ENCODE results near the gene FOXI2. TPM values are rescaled to one million over a fixed set of nuclear protein-coding genes. Genes with fewer than 3 reads are reported as not detected.

Gene FOXI2
- total and polyA plus RNA-seq, 5 donors: 0.06 TPM; not detected in 3

- no peak for ATAC-seq
Measured at GRCh38 chr10:127743205-127743604, 6.2 kb downstream of the FOXI2 start.

GRCh38 chr10:127744956-127745355, 8.0 kb downstream of the FOXI2 start:
- Histone ChIP-seq H3K27me3 (ENCODE audit: control insufficient read depth, insufficient read depth) (no peaks in the 10 kb centered on the region), H3K4me1 (ENCODE audit: control insufficient read depth, insufficient read depth, low read length) (no peaks in the 10 kb centered on the region), H3K27ac (ENCODE audit: low read length) (no peak overlapping the region), H3K9me3 (ENCODE audit: control insufficient read depth, low read length) (no peaks in the 10 kb centered on the region), H3K4me3 (ENCODE audit: low read length) (no peak overlapping the region)
- DNase-seq (no peak), ATAC-seq (no peak)
- intact Hi-C loops (cut with DNase I): no loop called here
- WGBS: 65% methylated on average over 9 of the region's 9 CpGs

More at GRCh38 chr10:127743205-127743604, 6.2 kb downstream of the FOXI2 start:
- no peaks in the 10 kb centered on the region for H3K27me3 ChIP-seq (ENCODE audit: control insufficient read depth, insufficient read depth)
- H3K4me1 ChIP-seq (ENCODE audit: control insufficient read depth, insufficient read depth, low read length): no peaks in the 10 kb centered on the region
- no peak for DNase-seq
- 67% methylated on average over 3 of the region's 3 CpGs for WGBS
- intact Hi-C loops (cut with DNase I): no loop called here
- H3K27ac ChIP-seq (ENCODE audit: low read length): no peak overlapping the region
- H3K9me3 ChIP-seq (ENCODE audit: control insufficient read depth, low read length): no peaks in the 10 kb centered on the region
- H3K4me3 ChIP-seq (ENCODE audit: low read length): no peak overlapping the region

GRCh38 chr10:127745861-127746260, 8.9 kb downstream of the FOXI2 start:
- Histone ChIP-seq H3K9me3 (ENCODE audit: control insufficient read depth, low read length) (no peaks in the 10 kb centered on the region), H3K4me1 (ENCODE audit: control insufficient read depth, insufficient read depth, low read length) (no peaks in the 10 kb centered on the region), H3K4me3 (ENCODE audit: low read length) (no peak overlapping the region), H3K27ac (ENCODE audit: low read length) (no peak overlapping the region), H3K27me3 (ENCODE audit: control insufficient read depth, insufficient read depth) (no peaks in the 10 kb centered on the region)
- no peak for DNase-seq
- WGBS: 61% methylated on average over 6 of the region's 6 CpGs
- intact Hi-C loops (cut with DNase I): no loop called here
- no peak for ATAC-seq

- intact Hi-C loops (cut with DNase I): no loop called here
Measured at GRCh38 chr10:127755753-127756152, 18.8 kb downstream of the FOXI2 start.

GRCh38 chr10:127756264-127756663, 19.3 kb downstream of the FOXI2 start:
- Histone ChIP-seq H3K27me3 (ENCODE audit: control insufficient read depth, insufficient read depth) (no peaks in the 10 kb centered on the region), H3K4me3 (ENCODE audit: low read length) (no peak overlapping the region), H3K4me1 (ENCODE audit: control insufficient read depth, insufficient read depth, low read length) (no peaks in the 10 kb centered on the region), H3K27ac (ENCODE audit: low read length) (no peak overlapping the region), H3K9me3 (ENCODE audit: control insufficient read depth, low read length) (no peaks in the 10 kb centered on the region)
- intact Hi-C loops (cut with DNase I): no loop called here
- DNase-seq (no peak), ATAC-seq (no peak)
- WGBS: 76% methylated on average over 2 of the region's 2 CpGs

More at GRCh38 chr10:127755753-127756152, 18.8 kb downstream of the FOXI2 start:
- Histone ChIP-seq H3K4me1 (ENCODE audit: control insufficient read depth, insufficient read depth, low read length) (no peaks in the 10 kb centered on the region), H3K27me3 (ENCODE audit: control insufficient read depth, insufficient read depth) (no peaks in the 10 kb centered on the region), H3K4me3 (ENCODE audit: low read length) (no peak overlapping the region), H3K27ac (ENCODE audit: low read length) (no peak overlapping the region), H3K9me3 (ENCODE audit: control insufficient read depth, low read length) (no peaks in the 10 kb centered on the region)
- WGBS: 47% methylated on average over 3 of the region's 3 CpGs
- DNase-seq (peak in 1 of 3 donors; percentile 28), ATAC-seq (no peak)

GRCh38 chr10:127757033-127757432, 20.0 kb downstream of the FOXI2 start:
- 79% methylated on average over 7 of the region's 7 CpGs for WGBS
- intact Hi-C loops (cut with DNase I): no loop called here
- no peaks in the 10 kb centered on the region for H3K4me1 ChIP-seq (ENCODE audit: control insufficient read depth, insufficient read depth, low read length)

GRCh38 chr10:127759276-127759675, 22.3 kb downstream of the FOXI2 start:
- no peak for ATAC-seq
- H3K9me3 ChIP-seq (ENCODE audit: control insufficient read depth, low read length): no peaks in the 10 kb centered on the region
- intact Hi-C loops (cut with DNase I): no loop called here
- DNase-seq: no peak
- H3K27ac ChIP-seq (ENCODE audit: low read length): no peak overlapping the region
- H3K4me1 ChIP-seq (ENCODE audit: control insufficient read depth, insufficient read depth, low read length): no peaks in the 10 kb centered on the region
- no peaks in the 10 kb centered on the region for H3K27me3 ChIP-seq (ENCODE audit: control insufficient read depth, insufficient read depth)
- WGBS: 57% methylated on average over 2 of the region's 2 CpGs
- H3K4me3 ChIP-seq (ENCODE audit: low read length): no peak overlapping the region

More at GRCh38 chr10:127757033-127757432, 20.0 kb downstream of the FOXI2 start:
- no peak for DNase-seq
- H3K27me3 ChIP-seq (ENCODE audit: control insufficient read depth, insufficient read depth): no peaks in the 10 kb centered on the region
- H3K27ac ChIP-seq (ENCODE audit: low read length): no peak overlapping the region
- H3K9me3 ChIP-seq (ENCODE audit: control insufficient read depth, low read length): no peaks in the 10 kb centered on the region
- no peak overlapping the region for H3K4me3 ChIP-seq (ENCODE audit: low read length)
- no peak for ATAC-seq

GRCh38 chr10:127762925-127763324, 25.9 kb downstream of the FOXI2 start:
- DNase-seq (no peak), ATAC-seq (no peak)
- Histone ChIP-seq H3K4me3 (ENCODE audit: low read length) (no peak overlapping the region), H3K27me3 (ENCODE audit: control insufficient read depth, insufficient read depth) (no peaks in the 10 kb centered on the region), H3K4me1 (ENCODE audit: control insufficient read depth, insufficient read depth, low read length) (no peaks in the 10 kb centered on the region), H3K27ac (ENCODE audit: low read length) (no peak overlapping the region), H3K9me3 (ENCODE audit: control insufficient read depth, low read length) (no peaks in the 10 kb centered on the region)
- intact Hi-C loops (cut with DNase I): no loop called here
- 56% methylated on average over 1 of the region's 1 CpG for WGBS

GRCh38 chr10:127774766-127775559, 38.0 kb downstream of the FOXI2 start:
- Histone ChIP-seq H3K4me3 (ENCODE audit: low read length) (no peak overlapping the region), H3K27ac (ENCODE audit: low read length) (no peak overlapping the region), H3K9me3 (ENCODE audit: control insufficient read depth, low read length) (no peaks in the 10 kb centered on the region), H3K27me3 (ENCODE audit: control insufficient read depth, insufficient read depth) (no peaks in the 10 kb centered on the region), H3K4me1 (ENCODE audit: control insufficient read depth, insufficient read depth, low read length) (no peaks in the 10 kb centered on the region)
- 44% methylated on average over 10 of the region's 10 CpGs for whole genome bisulfite sequencing
- peak in 1 of 2 donors; percentile 58 for ATAC-seq
- intact Hi-C loops (cut with DNase I): no loop called here
- DNase-seq: no peak

- ATAC-seq: no peak
- 45% methylated on average over 2 of the region's 2 CpGs for WGBS
Measured at GRCh38 chr10:127776816-127777215, 39.8 kb downstream of the FOXI2 start.

GRCh38 chr10:127781412-127781811, 44.4 kb downstream of the FOXI2 start:
- no peak for ATAC-seq
- no peaks in the 10 kb centered on the region for H3K27me3 ChIP-seq (ENCODE audit: control insufficient read depth, insufficient read depth)
- no peaks in the 10 kb centered on the region for H3K4me1 ChIP-seq (ENCODE audit: control insufficient read depth, insufficient read depth, low read length)
- no peak overlapping the region for H3K27ac ChIP-seq (ENCODE audit: low read length)
- DNase-seq: no peak
- intact Hi-C loops (cut with DNase I): no loop called here
- 69% methylated on average over 1 of the region's 1 CpG for WGBS
- no peaks in the 10 kb centered on the region for H3K9me3 ChIP-seq (ENCODE audit: control insufficient read depth, low read length)
- H3K4me3 ChIP-seq (ENCODE audit: low read length): no peak overlapping the region

More at GRCh38 chr10:127776816-127777215, 39.8 kb downstream of the FOXI2 start:
- Histone ChIP-seq H3K4me3 (ENCODE audit: low read length) (no peak overlapping the region), H3K4me1 (ENCODE audit: control insufficient read depth, insufficient read depth, low read length) (no peaks in the 10 kb centered on the region), H3K27me3 (ENCODE audit: control insufficient read depth, insufficient read depth) (no peaks in the 10 kb centered on the region), H3K27ac (ENCODE audit: low read length) (no peak overlapping the region), H3K9me3 (ENCODE audit: control insufficient read depth, low read length) (no peaks in the 10 kb centered on the region)
- DNase-seq: no peak
- intact Hi-C loops (cut with DNase I): no loop called here

Data from right cardiac atrium (tissue), 5 donors.